Diencephalon (tissue), 1 donor: ENCODE measurements around the gene FDXR. TPM values are rescaled to one million over a fixed set of nuclear protein-coding genes. Genes with fewer than 3 reads are reported as not detected.

ENCODE experiments used
- total RNA-seq: library from RNA; depleted of rRNA; stranded (reverse); fragments of >200 nt; gene quantifications from one replicate; pipeline ENCODE4 v1.2.3, GENCODE V29; 2014

FDXR gene, protein sequence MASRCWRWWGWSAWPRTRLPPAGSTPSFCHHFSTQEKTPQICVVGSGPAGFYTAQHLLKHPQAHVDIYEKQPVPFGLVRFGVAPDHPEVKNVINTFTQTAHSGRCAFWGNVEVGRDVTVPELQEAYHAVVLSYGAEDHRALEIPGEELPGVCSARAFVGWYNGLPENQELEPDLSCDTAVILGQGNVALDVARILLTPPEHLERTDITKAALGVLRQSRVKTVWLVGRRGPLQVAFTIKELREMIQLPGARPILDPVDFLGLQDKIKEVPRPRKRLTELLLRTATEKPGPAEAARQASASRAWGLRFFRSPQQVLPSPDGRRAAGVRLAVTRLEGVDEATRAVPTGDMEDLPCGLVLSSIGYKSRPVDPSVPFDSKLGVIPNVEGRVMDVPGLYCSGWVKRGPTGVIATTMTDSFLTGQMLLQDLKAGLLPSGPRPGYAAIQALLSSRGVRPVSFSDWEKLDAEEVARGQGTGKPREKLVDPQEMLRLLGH
- 5.5 TPM for total RNA-seq

DNA sequence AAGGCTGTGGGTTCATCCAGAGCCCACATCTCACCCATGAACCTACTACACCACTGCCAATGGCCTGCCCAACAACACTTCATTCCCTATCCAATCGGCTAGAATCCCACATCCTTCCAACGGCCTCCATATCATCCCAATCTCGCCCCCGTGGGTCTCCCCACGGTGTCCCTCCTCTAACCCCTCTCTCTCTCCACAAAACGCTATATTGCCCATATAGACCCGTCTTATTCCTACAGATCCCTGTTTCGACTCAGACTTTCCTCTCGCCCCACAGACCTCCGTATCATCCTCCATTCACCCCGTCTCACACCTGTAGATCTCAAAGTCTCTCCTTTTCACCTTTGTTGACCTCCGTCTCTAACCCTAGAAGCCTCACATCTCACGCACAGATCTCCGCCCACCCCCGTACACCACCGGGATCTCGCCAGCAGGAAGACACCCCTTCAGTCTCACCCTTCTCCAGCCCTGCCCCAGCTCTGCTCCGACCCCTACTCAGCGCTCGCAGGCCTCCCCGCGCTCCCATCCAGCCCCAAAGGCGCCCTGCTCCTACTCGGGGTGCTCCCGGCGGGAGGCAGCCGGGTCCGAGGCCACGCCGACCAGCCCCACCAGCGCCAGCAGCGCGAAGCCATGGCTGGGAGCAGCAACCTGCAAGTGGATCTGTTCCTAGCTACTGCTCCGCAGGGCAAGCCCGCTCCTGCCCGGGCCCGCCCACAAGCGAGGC lies at the start of gene FDXR:
TSS of gene FDXR (minus strand) at position 682 of the 724 bp plus-strand sequence. CDS start at position 632, 50 bp downstream.

DNA sequence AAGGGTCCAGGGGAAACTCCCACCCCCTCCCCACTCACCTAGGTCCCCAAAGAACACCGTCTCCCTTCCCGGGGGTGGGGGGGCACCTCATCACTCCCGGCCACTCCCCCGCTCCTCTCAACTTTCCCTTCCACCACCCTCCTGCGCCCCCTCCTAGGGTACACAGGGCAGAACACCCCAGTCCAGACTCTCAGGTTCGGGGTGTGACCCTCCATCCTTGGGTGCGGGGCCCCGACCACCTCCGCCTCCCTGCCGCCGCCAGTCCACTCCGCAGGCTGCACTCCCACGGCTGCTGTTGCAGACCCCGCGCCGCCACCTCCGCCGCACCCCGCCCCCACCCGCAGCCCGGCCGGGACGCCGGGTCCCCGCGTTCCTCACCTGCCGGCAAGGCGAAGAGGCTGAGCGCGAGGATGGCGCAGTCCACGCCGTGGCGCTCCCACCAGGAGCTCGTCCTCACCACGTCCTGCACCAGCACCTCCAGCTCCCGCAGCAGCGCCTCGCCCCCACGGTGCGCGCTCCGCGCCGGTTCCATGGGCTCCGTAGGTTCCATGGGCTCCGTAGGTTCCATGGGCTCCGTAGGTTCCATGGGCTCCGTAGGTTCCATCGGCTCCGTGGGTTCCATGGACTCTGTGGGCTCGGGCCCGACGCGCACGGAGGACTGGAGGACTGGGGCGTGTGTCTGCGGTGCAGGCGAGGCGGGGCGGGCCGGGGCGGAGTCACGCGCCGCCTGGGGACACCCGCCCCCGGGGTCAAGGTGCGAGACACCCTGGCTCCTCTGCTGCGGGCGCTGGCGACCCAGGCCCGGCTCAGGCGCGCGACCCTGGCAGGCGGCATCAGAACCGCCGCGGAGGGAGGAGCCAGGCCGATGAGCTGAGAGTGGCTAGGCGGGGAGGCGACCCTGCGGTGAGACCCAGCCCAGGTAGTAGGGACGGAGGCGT lies 20.4 kb upstream of the FDXR start, which contains the start of gene FADS6:
TSS of gene FADS6 (minus strand) at position 660 of the 938 bp plus-strand sequence. CDS start at position 622, 38 bp downstream.

DNA sequence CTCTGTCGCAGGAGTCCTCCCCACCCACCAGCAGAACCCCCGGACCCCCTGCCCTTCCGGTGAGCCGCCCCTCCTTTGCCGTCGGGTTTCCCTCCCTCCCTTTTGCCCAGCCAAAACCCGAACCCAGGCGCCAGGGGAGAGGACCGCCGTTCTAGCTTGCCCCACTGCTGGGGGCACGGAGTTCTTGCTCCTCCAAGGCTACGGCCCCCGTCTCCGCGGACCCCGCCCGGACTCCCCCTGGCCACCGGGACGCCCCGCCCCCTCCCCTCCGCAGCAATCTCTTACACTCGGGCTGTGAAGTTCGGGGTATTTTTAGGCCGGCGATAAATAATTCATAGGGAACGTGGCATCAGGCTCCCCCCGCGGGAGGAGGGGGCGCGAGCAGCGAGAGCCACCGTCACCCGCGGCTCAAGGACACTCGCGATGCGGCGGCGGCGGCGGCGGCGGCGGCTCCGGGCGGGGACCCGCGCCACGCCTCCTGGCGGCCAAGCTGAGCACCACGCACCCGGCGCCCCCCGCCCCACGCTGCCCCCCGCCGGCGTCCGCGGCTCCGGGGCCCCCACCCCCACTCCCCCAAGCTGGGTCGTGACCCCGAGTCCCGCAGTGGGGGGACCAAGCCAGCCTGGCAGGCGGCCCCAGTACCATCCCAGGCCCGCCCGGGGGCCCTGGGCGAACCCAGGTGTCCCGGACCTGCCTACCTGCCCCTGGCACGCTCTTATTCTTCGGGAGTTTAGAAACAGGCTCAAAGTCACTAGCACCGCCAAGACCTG lies 13.2 kb downstream of the FDXR start, which contains the start of gene GRIN2C:
TSS of gene GRIN2C (minus strand) at position 427 of the 770 bp plus-strand sequence. CDS start 4,793 bp downstream, outside the sequence.

Other genes with a start within 250 kb of the FDXR start
- not detected for gene CD300E, start 249.3 kb downstream of the FDXR start, total RNA-seq
- 0.46 TPM for gene CD300LF, start 160.1 kb downstream of the FDXR start, total RNA-seq
- gene RAB37, start 135.7 kb downstream of the FDXR start, total RNA-seq, result 3.2 TPM
- 12.5 TPM for gene NHERF1, start 124.4 kb downstream of the FDXR start, total RNA-seq
- gene NAT9, start 96.6 kb downstream of the FDXR start, total RNA-seq, result 20.5 TPM
- 1.2 TPM for gene GRIN2C, start 13.1 kb downstream of the FDXR start, total RNA-seq
- 5.5 TPM for gene FADS6, start 20.6 kb upstream of the FDXR start, total RNA-seq
- 0.46 TPM for gene USH1G, start 50.3 kb upstream of the FDXR start, total RNA-seq
- not detected for gene OTOP2, start 51.3 kb upstream of the FDXR start, total RNA-seq
- gene OTOP3, start 62.9 kb upstream of the FDXR start, total RNA-seq, result not detected
- gene HID1, start 99.8 kb upstream of the FDXR start, total RNA-seq, result 25.1 TPM
- 7.2 TPM for gene CDR2L, start 114.6 kb upstream of the FDXR start, total RNA-seq
- gene MRPL58, start 139.7 kb upstream of the FDXR start, total RNA-seq, result 13.4 TPM
- gene ATP5PD, start 174.0 kb upstream of the FDXR start, total RNA-seq, result 146 TPM
- gene KCTD2, start 174.2 kb upstream of the FDXR start, total RNA-seq, result 51.2 TPM
- gene SLC16A5, start 215.0 kb upstream of the FDXR start, total RNA-seq, result 2.1 TPM
- gene ARMC7, start 237.0 kb upstream of the FDXR start, total RNA-seq, result 3.0 TPM